Ecto neural progenitor cell (in vitro differentiated cells): ENCODE results near the gene GALNT2.

Experiments
- DNase-seq: peaks from one replicate; pipeline ENCODE4 v3.0.0-alpha.2; 2018; ENCODE audit warnings: low spot score

GALNT2 gene

DNA sequence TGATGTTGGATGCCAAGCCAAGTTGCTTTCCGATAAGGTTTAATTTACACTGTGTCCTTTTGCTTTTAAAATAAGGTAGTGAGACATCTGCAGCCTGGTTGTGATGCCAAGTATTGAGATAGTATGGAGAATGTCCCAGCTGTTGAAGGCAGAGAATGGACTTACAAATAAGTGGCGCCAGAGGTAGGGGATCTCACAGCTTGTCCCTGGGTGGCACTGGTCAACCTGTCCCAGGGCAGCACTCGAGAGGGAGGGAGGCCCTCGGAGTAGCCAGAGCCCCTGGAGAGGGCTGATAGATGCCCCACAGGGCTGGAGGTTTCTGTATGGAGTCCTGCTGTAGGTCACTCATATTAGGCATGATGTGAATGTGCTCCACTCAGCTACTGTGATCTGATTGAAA lies 98.5 kb downstream of the GALNT2 start:
- DNase-seq: peak; percentile 25

- peak; percentile 9 for DNase-seq
These were observed 99.5 kb downstream of the GALNT2 start for GRCh38 chr1:230166366-230167132.

DNA sequence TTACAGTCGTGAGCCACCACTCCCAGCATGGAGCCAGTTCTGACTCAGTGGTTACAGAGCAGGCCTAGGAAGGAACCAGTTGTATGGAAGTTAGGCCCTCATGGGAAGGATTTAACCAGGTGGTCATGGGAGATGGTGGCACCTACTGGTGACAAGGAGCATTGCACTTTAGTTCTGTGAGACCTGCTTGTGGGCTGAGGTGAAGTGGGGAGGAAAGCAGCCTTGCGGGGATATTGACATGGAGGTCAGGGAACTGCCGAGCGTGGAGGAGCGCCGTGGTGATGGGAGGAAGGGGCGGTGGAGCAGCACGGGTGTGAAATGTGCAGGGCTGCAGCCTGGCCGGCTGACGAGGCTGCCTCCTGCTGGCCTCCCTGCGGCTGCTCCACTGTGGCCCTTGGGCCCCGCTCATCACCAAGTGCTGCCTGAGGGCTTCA lies 100.4 kb downstream of the GALNT2 start:
- peak; percentile 42 for DNase-seq

DNA sequence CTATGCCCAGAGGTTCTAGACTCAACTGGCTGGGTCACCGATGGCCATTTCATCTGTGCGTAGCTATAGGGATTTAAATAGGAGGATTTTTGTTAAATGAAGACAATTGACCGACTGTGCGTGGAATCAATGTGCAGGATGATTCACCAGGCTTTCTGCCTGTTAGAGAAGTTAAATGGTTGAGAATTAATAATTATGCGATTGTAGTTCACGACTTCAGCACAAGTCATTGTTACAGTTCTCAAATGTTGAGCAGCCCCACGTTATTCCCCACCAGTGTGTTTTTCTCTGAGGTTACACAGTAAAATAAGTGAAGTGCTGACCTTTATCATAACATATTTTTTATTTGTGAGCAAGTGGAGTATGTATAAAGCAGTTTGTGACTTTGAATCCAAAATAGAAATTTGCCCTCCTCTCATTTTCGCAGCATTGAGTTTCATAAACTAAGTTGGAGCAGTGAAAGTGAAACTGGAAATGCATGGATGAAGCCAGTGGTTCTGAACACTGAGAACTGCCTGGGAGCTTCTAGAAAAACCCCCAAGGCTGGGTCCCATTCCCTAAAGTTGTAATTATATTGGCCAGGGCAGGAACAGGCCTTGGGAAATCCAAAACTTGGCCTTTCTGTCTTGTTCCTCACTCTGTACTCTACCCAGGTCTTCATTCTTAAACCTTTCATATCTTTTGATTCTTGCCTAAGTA lies 102.6 kb downstream of the GALNT2 start:
- peak; percentile 6 for DNase-seq

- DNase-seq: no peak
These were observed 103.1 kb downstream of the GALNT2 start for GRCh38 chr1:230170153-230170547.

DNA sequence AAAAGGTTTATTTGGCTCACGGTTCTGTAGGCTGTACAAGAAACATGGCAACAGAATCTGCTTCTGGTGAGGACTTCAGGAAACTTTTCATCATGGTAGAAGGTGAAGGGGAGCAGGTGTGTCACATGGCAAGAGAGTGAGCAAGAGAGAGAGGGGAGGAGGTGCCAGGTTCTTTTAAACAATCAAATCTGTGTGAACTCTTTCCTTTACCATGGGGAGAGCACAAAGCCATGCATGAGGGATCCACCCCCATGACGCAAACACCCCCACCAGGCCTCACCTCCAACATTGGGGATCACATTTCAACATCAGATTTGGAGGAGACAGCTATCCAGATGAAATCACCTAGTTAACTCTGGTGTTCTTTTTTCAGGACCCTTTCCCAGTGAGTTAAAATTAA lies 103.6 kb downstream of the GALNT2 start:
- peak; percentile 29 for DNase-seq

DNA sequence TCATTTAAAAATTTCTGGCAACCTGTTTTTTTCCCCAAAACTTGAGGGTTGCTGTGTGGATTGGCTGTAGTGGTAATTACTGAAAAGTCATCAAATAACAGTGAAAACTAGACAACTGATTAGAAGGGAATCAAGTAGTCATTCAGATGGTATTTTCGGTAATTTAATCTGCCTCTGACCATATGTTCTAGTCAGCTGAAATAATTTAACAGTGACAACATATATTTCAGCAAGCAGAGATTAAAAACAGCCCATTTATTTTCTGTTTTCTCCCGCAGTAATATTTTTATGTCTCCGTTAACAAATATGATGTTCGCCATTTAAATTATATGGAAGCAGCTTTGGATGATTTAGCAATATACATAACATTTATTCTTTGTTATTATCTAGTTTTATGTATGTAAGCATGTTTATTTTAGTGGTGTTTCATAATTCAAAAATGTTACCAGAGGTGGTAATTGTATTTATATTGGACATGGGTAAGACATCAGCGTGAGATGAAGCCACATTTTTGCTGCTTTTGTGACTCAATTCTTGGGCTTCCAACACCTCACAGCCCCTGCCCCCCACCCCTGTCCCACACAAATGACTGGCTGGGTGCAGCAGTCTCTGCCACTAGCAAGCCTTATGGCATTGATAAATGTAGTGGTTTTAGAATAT lies 104.4 kb downstream of the GALNT2 start:
- peak; percentile 13 for DNase-seq

GRCh38 chr1:230172016-230172537 lies 105.0 kb downstream of the GALNT2 start:
- DNase-seq: peak; percentile 18

- peak; percentile 30 for DNase-seq
These were observed 106.3 kb downstream of the GALNT2 start for GRCh38 chr1:230173187-230173975.

- DNase-seq: peak; percentile 27
These were observed 107.0 kb downstream of the GALNT2 start for GRCh38 chr1:230174041-230174440.

DNA sequence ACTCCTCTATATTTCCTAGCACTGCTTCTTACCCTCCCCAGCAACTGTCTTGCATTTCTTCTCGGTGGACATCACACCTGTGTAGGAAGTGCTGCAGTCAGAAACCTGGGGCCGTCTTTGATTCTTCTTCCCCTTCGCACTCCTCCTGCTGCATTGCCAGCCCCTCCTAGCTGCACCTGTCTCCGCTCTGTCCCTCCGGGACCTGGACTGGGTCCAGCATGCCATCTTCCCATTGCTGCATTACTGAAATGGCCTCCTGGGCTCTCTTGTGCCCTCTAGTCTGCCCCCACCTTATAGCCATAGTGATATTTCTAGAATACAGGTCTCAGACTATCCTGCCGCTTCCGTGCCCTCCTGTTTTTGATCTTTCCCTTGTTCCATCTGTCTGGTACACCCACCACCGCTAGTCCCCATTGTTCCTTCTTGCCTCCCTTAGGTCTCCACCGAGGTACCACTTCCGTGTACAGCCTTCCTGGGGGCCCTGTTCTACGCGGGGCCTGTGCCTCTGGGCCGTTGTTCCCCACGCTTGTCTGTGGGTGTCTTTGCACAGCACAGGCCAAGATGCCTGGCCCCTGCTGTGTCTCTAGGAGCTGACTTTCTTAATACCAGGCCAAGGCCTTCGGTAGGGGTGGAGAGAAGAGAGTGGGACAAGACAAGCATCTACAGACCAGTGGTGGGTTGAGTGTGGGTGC lies 107.6 kb downstream of the GALNT2 start:
- DNase-seq: peak; percentile 39

DNA sequence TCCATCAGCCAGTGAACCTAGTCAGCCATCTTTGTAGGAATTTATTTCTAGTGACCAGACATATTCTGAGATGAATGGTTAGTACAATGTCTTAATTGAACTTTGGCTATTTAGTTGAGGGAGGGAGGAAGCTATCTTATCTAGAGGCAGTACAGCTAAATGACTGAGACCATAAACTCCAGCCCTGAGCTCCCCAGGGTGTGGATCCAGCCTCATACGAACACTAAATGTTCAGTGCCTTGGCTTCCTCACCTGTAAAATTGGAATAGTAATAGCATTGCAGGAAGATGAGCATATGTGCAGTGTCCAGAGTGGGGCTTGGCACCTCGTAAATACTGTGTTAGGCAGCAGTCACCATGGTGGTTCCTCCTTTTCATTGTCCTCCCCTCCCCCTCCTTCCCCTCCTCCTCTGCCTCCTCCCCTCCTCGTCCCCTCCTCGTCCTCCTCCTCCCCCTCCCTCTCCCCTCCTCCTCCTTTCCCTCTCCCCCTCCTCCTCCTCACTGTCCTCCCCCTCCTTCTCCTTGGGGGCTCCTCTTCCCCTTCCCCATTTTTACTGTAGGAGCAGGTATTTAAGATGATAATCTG lies 108.2 kb downstream of the GALNT2 start:
- DNase-seq: peak; percentile 35

GRCh38 chr1:230175839-230176238 lies 108.8 kb downstream of the GALNT2 start:
- peak; percentile 7 for DNase-seq

GRCh38 chr1:230176326-230176725 lies 109.3 kb downstream of the GALNT2 start:
- DNase-seq: peak; percentile 13

- DNase-seq: peak; percentile 72
These were observed 109.9 kb downstream of the GALNT2 start for GRCh38 chr1:230176871-230177411.

- no peak for DNase-seq
These were observed 112.2 kb downstream of the GALNT2 start for GRCh38 chr1:230179249-230179648.

DNA sequence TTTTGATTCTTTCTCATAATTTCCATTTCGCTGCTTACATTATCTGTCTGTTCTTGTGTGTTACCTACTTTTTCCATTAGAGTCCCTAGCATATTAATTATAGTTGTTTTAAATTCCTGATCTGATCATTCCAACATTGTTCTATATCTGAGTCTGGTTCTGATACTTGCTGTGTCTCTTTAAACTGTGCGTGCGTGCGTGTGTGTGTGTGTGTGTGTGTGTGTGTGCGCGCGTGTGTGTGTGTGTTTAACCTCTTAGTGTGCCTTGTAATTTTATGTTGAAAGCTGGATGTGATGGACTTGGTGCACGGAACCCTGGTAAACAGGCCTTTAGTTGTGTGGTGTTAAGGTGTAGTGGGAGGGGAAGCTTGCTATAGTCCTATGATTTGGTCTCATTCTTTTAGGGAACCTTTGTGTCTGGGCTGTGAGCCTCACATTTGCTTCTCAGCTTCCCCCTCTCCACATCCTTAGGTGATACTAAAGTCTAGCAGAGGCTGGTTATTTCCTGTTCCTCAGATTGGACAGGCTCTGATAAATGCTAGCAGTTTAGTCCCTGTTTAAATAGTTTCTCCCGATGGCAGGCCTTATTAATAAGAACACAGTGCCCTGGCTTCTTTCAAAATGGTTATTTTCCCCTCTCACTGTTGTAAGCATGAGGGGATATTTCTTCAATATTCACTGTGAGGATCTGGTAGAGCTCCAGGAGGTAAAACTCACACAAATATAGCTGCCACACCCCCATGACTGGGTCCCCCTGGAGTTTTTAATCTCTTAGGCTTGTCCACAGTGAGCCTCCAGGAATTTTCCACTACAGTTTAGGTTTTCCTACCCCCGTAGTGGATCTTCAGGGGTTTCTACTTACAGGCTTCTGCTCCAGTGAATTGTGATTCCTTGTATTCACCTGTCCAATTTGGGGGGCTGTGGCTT lies 118.3 kb downstream of the GALNT2 start:
- peak; percentile 28 for DNase-seq

DNA sequence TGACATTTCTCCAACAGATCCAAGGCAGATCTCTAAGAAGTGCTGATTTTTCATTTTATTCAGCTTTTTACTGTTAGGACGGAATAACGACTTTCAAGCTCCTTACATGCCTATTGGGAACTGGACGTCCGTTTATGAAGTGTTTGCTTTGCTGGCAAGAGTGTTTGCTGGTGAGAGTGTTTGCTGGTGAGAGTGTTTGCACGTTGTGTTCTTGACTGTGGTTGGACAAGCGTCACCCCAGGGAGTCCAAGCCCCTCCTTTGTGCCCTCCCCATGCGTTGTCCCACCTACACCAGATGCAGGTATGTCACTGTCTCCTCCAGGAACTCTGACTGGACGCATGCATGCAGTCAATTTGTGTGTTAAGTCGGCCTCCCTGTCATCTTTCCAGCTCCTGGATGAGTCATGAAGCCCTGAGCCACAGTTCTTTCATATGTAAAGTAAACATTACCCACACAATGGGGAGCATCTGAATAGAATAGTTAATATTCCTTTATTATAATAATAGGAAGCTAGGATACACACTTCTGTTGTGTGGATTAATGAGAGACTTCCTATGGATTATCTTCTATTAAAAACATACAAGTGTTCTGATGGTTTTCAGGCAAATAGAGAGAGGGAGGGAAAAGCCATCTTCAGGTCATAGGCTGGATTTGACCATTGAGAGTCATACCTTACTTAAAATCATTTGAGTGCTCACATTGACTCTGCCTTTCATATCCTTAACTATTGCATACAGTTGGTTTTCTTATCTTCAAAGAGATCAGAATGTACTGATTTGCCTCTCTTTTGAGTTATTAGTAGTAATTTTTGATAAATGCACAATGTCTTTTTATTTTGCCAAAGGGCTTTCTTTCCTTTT lies 119.2 kb downstream of the GALNT2 start:
- peak; percentile 37 for DNase-seq
